Right renal pelvis (tissue), 4 donors: ENCODE data around the gene ANKRD11. TPM values are rescaled to one million over a fixed set of nuclear protein-coding genes. Genes with fewer than 3 reads are reported as not detected.
"Not testable (repeated sequence)": the region's sequence is repeated elsewhere in the genome, so short reads cannot be mapped to it uniquely, and the experiment has no call there.

ENCODE experiments used
- DNase-seq, 4 donors: peaks; one replicate each; pipeline ENCODE4 v3.0.0-alpha.2; 2013; ENCODE audit warnings: low read depth in 4 of 4, low spot score in 3 of 4, missing footprints in 1 of 4
- polyA plus RNA-seq, 4 donors: library from polyadenylated mRNA; unstranded; fragments of 120-200 nt; gene quantifications; one replicate each; pipeline ENCODE4 v1.2.1, GENCODE V29; 2013; ENCODE audit not compliant: insufficient read length in 4 of 4

Gene ANKRD11
- polyA plus RNA-seq, 4 donors = 90.2 to 101 (median 96.6) TPM

DNA sequence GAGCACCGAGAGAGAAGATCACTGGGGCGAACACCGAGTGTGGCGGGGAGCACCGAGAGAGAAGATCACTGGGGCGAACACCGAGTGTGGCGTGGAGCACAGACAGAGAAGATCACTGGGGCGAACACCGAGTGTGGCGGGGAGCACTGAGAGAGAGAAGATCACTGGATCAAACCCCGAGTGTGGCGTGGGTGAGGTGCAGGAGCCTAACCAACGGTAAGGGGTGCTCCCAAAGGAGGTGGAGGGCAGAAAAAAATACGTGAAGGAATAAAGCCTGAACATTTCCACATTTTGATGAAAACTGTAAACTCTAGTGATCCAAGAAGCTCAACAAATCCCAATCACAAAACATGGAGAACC is 100.2 kb downstream of the ANKRD11 start:
- not testable (repeated sequence) for DNase-seq

DNA sequence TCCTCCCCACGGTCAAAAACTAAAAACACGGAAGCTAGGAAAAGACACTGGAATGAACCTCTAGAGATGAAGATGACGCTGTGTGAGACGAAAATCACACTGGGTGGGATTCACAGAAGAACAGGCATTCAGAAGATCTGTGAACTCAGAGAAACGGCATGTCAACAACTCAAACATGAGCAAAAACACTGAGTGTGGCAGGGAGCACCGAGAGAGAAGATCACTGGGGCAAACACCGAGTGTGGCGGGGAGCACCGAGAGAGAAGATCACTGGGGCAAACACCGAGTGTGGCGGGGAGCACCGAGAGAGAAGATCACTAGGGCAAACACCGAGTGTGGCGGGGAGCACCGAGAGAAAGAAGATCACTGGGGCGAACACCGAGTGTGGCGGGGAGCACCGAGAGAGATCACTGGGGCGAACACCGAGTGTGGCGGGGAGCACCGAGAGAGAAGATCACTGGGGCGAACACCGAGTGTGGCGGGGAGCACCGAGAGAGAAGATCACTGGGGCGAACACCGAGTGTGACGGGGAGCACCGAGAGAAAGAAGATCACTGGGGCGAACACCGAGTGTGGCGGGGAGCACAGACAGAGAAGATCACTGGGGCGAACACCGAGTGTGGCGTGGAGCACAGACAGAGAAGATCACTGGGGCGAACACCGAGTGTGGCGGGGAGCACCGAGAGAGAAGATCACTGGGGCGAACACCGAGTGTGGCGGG is 100.7 kb downstream of the ANKRD11 start:
- DNase-seq = not testable (repeated sequence)

DNA sequence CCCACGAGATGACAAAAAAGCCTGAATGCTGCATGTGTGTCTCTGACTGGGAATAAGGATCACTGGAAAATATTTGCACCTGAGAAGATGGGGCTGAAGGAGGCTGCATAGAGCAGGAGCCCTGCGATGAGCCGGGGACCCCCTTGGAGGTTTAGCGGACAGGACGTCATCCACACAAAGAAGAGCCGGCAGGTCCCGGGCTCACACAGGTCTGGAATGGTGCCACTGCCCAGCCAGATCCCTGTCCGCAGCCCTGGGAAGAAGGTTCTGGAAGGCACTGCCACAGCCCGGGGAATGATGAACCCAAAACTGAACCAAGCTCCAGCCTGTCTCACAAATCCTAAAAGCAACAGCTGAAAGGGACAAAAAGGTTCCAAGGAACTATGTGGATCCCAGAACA is 101.8 kb downstream of the ANKRD11 start:
- no peak for DNase-seq

DNA sequence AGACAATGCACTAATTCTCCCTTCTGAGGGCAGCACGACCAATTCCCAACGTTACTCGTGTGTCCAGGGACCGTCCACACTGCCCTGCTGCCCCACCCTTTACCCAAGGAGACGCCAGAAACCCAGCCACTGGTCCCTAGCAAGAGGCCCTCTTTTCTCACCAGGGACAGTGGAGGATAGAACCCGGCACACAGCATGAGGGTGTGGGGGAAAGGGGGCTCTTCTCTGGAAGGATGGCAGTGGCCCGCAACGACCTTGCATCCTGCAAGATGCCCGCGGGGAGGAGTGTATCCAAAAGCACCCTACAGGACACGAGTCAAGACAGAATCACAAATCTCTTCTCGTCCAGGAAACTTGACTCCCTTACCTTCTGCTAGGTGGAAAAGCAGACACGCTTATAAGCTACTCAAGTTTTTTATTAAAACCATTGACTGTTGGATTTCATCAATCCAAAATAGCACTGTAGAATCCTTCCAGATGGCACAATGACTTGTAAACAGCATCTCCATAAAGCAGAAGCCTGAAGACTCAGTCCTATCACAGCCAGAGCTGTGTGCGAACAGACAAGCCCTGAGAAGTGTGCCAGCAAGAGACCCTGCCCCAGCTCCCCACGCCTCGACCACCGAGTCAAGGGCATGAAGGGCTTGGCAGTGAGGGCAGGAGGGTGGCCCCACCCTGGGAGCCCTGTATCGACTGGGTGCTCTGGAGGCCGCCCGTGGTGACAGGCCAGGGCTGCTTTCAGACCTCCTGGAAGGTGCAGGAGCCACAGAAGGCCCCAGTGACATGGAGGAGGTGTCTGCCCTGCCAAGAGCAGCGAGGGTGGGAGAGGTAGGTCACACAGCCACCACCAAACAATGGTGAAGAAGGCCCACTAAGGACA is 103.8 kb downstream of the ANKRD11 start:
- DNase-seq = no peak

DNA sequence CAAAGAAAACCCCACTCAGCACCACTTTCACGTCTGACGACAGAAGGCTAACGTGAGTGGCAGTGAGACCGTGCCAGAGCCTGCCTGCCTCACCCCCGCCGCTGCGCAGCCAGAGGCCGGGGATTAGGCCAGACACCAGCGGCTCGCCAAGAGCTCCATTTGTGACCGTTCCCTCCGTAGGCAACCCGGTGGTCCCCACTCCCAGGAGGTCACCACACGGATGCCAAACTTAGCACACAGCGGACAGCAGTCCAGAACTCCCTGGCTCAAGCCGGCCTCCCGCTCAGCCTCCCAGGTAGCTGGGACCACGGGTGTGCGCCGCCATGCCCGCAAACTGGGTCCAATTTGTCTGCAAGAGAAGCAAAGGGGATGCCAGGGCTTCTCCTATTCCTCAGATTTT is 104.6 kb downstream of the ANKRD11 start:
- no peak for DNase-seq

DNA sequence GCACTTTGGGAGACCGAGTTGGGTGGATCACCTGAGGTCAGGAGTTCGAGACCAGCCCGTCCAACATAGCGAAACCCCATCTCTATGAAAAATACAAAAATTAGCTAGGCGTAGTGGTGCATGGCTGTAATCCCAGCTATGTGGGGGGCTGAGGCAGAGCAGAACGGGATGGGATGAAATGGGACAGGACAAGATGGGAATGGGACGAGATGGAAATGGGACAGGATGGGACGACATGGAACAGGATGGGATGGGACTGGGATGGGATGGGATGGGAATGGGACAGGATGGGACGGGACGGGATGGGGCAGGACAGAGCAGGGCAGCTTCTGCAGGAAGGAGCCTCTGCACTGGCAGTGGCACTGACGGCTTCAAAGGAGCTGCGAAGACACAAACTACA is 106.1 kb downstream of the ANKRD11 start:
- DNase-seq = no peak

DNA sequence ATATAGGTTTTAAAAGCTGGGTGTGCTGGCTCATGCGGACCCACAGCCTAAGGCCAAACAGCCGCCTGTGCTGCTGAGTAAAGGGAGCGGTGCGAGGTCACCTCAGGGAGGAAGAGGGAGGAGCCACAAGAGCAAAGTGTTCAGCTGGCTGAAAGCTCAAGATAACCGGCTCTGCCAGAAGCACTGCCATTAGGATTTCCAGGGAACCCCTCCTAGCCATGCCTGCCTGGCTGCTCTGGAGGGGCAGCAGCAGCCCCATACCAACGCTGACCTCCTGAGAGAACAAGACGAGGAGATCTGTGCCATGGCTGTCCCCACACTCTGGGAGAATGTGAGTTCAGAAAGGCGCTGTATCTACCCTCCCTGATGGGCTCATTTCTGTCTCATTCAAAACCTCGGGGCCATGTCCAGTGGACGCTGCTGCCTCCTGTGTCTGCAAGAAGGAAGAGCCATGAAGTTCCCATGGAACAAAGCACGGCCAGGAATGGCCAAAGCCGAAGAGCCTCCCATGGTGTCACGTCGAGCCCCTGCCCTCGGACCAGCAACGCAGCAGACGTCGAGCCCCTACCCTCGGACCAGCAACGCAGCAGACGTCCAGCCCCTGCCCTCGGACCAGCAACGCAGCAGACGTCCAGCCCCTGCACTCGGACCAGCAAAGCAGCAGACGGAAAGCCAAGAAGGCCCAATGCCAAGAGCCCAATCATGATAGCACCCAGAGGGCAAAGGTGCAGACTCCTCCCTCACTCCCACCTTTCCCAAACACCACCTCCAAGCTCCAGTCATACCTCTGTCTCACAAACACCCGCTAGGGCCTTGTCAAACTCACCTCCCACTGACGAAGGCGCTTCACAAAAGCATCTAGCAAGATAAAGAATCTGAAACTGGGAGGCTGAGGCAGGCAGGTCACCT is 107.0 kb downstream of the ANKRD11 start:
- DNase-seq = no peak

DNA sequence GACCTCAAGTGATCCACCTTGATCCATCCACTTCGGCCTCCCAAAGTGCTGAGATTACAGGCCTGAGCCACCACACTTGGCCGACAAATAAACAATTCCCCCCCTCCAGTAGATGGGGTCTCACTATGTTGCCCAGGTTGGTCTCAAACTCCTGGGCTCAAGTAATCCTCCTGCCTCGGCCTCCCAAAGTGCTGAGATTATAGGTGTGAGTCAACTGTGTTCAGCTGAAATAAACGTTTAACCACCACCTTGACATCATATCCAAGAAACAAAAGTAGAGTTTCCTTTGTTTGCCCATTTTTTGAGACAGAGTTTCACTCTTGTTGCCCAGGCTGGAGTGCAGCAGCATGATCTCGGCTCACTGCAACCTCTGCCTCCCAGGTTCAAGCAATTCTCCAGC is 107.8 kb downstream of the ANKRD11 start:
- DNase-seq = not testable (repeated sequence)

DNA sequence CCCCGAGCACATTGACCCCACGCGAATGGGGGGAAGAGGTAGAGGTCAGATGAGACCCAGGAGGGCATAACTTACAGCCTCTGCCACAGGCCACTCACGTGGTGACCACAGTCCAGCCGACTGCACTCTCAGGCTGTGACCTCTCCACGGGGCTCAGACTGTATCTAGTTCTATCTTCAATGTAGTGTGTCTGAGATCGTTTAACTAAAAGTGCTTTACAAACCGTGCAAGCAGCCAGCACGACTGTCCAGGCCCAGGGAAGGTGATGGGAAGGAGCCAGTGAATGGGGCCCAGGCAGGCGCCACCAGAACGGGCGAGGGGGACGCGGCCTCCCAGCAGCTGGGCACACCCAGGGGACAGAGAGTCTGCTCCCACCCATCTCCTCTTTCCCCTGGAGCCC is 108.6 kb downstream of the ANKRD11 start:
- DNase-seq = no peak

DNA sequence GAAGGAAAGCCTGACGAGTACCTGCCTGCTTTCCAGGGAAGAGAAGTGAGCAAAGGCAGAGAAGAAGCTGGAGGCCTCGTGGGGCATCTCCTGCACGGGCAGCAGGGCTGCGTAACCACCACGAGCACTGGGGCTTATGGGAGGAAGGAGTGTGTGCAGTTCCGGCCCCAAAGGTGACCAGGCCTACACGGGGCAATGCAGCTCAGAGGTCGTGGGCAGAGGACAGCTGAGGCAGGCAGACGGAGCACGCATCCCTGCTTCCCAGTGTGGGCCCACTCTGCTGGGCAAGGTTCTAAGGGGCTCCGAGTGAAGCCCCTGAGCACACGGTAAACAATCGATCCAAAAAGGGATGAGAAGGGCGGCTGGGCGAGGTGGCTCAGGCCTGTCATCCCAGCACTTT is 109.7 kb downstream of the ANKRD11 start:
- no peak for DNase-seq

DNA sequence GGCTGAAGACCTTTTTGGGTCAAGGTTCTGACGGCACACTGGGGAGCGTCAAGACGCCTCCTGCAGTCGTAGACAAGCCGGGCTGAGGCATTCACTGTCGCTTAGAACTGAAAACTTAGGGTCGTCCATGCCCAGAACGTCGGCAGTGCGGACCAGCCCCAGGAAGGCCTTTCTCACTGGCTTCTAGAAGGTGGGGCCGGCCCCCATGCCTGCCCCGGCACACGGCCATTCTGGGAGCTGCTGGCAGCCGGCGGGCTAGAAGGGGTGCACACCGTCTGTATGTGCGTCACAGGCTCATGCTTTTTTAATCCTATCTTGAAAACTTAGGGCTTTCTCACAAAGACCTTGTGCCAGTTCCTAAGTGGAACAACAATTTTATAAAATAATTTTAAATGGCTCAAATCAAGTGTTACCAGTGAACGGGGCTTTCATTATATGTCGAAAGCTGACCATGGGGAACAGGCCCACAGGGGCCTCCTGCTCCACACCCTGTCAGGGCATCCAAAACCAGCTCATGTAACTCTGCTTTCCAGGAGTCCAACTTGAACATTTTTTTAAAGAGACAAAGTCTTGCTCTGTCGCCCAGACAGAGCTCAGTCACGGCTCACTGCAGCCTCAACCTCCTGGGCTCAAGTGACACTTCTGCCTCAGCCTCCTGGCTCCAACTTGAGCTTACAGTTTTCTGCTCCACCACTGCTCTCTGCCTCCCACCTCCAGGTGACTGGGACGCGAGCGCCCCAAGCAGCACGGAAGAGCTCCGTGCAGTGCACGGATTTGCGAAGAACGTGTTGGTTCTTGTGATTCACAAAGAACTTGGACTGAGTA is 111.2 kb downstream of the ANKRD11 start:
- DNase-seq = no peak

DNA sequence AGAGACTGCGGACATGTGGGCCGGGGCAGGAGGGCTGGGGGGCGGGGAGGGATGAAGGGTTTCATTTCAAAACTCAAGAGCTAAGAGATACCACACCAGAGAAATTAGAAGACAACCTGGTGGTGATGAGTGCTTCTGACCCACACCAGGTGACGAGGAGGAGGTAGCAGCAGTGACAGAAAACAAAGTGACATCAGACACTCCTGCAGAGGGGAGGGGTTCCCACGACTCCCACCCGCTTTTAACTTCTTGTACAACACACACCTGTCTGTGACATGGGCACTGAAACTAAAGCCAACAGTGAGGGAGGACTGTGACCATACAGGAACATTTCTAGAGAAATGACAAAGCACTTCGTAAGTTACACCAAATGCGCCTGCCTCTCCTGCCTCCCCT is 112.9 kb downstream of the ANKRD11 start:
- no peak for DNase-seq

DNA sequence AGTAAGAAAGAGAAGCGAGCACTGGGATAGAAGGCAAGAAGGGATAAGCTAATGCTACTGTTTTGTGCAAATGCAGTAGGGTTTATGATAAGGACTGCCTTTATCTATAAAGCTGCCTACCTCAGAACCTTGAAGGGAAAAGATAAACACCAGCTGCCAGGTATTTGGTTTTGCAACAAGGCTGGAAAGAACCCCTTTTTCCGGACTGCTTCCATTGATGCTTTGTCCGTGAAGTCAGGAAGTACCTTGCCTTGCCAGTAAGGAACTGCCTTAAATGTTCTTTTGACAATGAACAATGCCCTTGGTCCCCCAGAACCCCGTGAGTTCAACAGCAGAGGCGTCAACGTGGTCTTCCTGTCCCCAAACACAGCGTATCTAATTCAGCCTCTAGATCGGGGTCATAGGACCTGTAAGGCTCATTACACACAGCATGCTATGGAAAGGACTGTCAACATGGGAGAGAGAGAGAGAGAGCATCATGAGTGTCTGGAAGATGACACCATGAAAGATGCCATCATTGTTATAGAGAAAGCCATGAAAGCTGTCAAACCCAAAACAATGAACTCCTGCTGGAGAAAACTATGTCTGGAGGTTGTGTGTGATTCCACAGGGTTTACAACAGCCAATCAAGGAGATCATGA is 113.4 kb downstream of the ANKRD11 start:
- no peak for DNase-seq

DNA sequence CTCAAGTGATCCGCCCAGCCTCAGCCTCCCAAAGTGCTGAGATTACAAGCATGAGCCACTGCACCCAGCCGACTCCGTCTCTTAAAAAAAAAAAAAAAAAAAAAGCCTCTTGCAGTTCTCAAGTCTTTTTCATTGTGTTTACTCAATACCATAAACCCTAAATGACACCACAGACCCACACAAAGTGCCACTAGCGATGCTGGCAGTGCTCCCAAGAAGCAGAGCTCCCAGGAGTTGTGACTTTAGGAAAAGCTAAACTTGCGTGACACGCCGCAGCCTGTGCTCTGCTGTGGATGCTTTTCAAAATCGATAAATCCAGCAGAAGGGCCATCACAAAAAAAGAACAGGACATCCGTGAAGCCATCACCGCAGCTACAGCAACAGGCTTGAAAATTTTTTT is 114.7 kb downstream of the ANKRD11 start:
- no peak for DNase-seq

DNA sequence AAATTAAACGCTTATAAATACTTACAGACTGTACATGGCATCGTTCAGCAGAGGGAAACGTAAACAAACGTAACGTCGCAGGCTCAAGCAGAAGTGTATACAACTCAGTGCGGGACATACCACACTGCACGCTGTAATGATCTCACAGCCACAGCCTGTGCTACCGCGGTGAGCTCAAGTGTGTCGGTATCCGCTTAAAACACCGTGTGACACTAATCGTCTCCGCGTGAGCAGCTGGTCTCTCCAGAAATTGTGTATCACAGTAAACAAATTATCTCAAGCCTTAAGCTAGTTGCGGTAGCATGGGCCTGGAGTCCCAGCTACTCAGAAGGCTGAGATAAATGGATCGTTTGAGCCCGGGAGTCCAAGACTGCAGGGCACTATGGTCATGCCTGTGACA is 115.3 kb downstream of the ANKRD11 start:
- DNase-seq = no peak

DNA sequence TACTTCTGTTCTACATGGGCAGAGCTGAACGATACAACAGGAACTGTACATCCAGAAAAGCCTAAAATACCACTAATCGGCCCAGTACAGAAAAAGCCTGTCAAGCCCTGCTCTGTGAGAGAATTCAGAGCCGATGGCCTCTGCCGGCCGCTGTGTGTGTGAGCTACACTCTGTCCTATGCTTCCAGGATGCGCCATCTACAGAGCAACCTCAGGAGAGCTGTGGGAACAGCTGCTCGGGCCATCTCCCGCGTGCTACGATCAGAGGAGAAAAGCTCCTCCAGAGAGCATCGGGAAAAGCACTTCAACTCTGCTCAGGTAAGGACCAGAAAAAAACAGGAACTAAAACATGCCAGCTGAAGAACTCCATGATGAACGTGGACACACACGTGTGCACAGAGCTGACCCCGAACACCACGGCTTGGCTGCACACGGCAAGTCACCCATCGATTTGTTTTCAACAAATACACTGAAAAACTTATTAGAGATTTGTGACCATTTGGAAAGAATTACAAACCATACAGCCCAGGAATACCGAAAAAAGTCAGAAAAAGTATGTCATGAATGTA is 115.9 kb downstream of the ANKRD11 start:
- no peak for DNase-seq

DNA sequence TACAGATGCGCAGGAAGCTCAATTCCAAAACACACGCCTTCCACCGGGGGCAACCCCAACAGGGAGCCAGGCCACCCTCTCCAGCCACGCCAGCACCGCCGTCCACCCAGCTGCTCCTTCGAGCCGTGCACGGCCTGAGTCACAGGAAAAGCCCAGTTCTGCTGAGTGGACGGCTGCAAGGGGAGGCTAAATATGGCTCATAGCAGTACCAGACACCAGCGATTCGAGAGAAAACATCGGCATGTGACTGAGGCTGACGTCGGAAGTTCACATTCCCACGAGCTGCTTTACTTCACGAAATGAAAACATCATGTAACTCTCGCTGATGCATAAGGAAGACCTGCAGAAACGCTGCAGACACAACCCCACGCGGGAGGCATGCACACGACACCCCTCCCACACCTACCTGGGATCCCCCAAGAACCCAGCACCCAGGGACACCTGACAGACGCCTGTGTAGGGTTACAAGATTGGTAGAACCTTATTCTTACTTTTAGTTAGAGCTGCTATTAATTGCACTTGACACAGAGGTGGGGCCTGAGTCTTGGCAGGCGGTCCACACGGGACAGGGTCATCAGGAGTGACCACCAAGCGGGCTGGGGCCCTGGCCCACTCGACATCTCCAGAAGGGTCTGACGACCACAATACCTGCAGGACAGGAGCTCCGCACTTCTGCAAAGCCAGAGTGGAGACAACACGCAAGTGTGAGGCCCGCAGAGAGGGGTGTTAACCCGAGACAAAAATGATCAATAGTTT is 116.8 kb downstream of the ANKRD11 start:
- DNase-seq = no peak

DNA sequence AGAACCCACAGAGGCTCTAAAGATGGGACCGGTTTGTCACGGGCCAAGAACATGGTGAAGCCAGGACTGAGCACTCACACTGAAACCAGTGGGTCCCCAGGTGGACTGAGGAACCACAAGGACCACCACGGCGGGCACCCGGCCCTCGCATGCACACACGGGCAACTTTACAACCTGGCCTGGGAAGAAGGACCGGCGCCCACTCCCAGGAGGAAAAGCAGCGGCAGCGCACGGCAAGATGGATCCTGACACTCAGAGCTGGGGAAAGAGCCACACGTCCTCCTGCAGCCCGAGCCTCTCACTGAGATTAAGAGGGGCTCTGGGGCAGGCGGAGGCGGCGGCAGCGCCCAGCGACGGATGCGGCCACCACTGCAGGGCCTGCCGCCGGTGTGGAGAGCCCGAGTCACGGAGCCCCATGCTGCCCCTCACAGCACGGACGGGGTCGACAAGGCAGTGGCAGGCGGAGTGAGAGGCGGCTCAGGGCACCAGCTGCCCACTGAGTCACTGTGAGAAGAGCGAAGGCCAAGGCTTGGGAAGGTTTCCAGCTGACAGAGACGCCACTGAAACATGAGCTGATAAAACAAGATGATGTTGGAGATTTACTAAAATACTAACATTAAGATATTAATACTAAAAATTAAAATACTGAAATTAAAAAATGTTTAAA is 118.3 kb downstream of the ANKRD11 start:
- no peak for DNase-seq
